Measurements from ENCODE around the gene IGFBP3.

IGFBP3 gene

GRCh38 chr7:45885264-45885882 is 35.7 kb downstream of the IGFBP3 start:
- no peak overlapping the region for H3K4me3 ChIP-seq (replicated peaks in 1 of 2; ENCODE audit: low read depth in 2 of 2, low read length in 2 of 2)
- peak; percentile 24 for DNase-seq (ENCODE audit: low read depth in 2 of 2)
- TF ChIP-seq CTCF (IDR thresholded peaks at IDR 0.05; ENCODE audit: low read depth, low read length), result no peak

DNA sequence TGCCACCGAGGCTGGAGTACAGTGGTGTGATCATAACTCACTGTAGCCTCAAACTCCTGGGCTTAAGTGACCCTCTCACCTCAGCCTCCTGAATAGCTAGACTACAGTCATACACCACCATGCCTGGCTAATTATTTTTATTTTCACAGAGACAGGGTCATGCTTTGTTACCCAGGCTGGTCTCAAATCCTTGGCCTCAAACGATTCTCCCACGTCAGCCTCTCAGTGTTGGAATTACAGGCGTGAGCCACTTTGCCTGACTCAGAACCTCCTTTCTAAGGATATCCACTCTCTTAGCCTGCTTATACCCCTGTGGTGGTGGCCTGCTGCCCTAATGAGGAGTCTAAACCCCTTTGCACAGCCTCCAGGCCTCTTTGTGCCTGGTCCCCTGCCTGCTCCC is 36.9 kb downstream of the IGFBP3 start:
- no peak for DNase-seq (ENCODE audit: low read depth in 2 of 2)
- TF ChIP-seq CTCF (IDR thresholded peaks at IDR 0.05; ENCODE audit: low read depth, low read length), result no peak
- no peak overlapping the region for H3K4me3 ChIP-seq (replicated peaks in 1 of 2; ENCODE audit: low read depth in 2 of 2, low read length in 2 of 2)

GRCh38 chr7:45882465-45882810 is 38.6 kb downstream of the IGFBP3 start:
- DNase-seq (ENCODE audit: low read depth in 2 of 2), result no peak
- H3K4me3 ChIP-seq (replicated peaks in 1 of 2; ENCODE audit: low read depth in 2 of 2, low read length in 2 of 2), result no peak overlapping the region
- no peak for TF ChIP-seq CTCF (IDR thresholded peaks at IDR 0.05; ENCODE audit: low read depth, low read length)

DNA sequence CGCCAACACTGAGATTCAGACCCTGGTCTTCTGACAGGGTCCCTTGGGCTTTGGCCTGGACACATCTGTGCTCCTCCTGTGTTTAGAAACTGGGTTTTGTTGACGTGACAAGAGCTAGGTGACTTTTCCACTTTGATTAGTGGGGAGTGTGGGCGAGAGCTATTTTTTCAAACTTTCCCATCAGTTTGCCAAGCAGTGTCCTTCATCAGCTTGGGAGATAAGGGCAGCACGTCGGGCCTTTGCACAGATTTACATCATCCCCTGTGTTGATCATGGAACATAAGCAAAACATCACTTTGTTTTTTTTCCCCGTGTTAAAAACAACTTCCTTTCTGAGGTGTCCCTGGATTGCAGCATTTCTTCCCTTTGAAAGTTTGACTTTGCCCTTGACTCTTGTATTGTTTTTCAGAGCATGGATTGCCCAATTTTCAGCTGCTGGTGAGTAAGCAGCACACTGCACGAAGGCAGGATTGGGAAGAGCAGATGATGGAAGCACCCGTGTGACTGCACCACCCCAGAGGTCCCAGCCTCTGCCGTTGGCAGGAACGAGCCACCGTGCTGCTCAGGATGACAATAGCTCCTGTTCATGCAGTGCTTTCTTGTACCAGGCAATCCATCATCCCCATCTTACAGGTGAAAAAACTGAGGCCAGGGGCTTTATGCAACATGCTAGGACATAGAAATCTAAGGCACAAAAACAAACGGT is 39.2 kb downstream of the IGFBP3 start:
- H3K4me3 ChIP-seq (replicated peaks in 1 of 2; ENCODE audit: low read depth in 2 of 2, low read length in 2 of 2), result no peak overlapping the region
- no peak for TF ChIP-seq CTCF (IDR thresholded peaks at IDR 0.05; ENCODE audit: low read depth, low read length)
- DNase-seq (ENCODE audit: low read depth in 2 of 2), result peak; percentile 93 to 97

DNA sequence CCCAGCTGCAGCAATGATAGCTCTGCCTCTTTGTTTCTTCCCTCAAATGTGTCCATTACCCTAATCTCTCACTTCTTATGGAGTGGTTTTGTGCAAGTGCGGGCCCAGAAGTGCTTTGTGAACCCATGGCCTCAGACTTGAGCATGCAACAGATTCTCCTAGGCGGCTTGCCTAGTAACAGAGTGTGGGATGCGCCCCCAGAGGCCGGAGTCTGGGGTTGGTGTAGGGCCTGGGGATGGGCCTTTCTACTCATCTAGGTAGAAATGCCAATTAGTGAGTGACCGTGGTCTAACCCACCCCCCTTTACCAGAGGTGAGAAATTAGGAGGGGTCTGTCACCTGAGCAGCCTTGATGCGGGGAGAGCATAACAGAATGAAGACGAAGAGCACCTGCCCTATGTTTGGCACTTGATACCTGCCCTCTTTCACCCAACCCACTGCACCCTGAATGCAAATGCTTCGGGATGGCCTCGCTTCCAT is 39.8 kb downstream of the IGFBP3 start:
- no peak for TF ChIP-seq CTCF (IDR thresholded peaks at IDR 0.05; ENCODE audit: low read depth, low read length)
- H3K4me3 ChIP-seq (replicated peaks in 1 of 2; ENCODE audit: low read depth in 2 of 2, low read length in 2 of 2), result no peak overlapping the region
- no peak for DNase-seq (ENCODE audit: low read depth in 2 of 2)

GRCh38 chr7:45880433-45880860 is 40.6 kb downstream of the IGFBP3 start:
- TF ChIP-seq CTCF (IDR thresholded peaks at IDR 0.05; ENCODE audit: low read depth, low read length), result no peak
- no peak for DNase-seq (ENCODE audit: low read depth in 2 of 2)
- no peak overlapping the region for H3K4me3 ChIP-seq (replicated peaks in 1 of 2; ENCODE audit: low read depth in 2 of 2, low read length in 2 of 2)
